NT2/D1 (cell line): Measurements from ENCODE around the gene IL16.

Experiments
- DNase-seq: peaks from one replicate; pipeline ENCODE4 v3.0.0-alpha.2; 2011; ENCODE audit warnings: low read depth, low spot score
- H3K27me3 ChIP-seq: 2 replicates; pipeline ENCODE4 v1.6.0; 2011; ENCODE audit warnings: mild to moderate bottlenecking; ENCODE audit not compliant: insufficient read length, insufficient read depth
- H3K36me3 ChIP-seq: 2 replicates; pipeline ENCODE4 v1.6.1; 2011; ENCODE audit warnings: mild to moderate bottlenecking, low read length, mixed read lengths; ENCODE audit not compliant: insufficient read depth, insufficient read length
- H3K4me1 ChIP-seq: 2 replicates; pipeline ENCODE4 v1.5.1; 2011; ENCODE audit not compliant: insufficient read depth, insufficient read length
- H3K4me3 ChIP-seq: 2 replicates; pipeline ENCODE4 v1.5.1; 2011; ENCODE audit warnings: low read depth; ENCODE audit not compliant: insufficient read length
- H3K9ac ChIP-seq: 2 replicates; pipeline ENCODE4 v1.6.0; 2011; ENCODE audit warnings: low read depth; ENCODE audit not compliant: insufficient read length
- H3K9me3 ChIP-seq: 2 replicates; pipeline ENCODE4 v1.5.1; 2011; ENCODE audit warnings: mild to moderate bottlenecking, low read length; ENCODE audit not compliant: insufficient read depth
- SUZ12 ChIP-seq: IDR thresholded peaks from 2 replicates; pipeline ENCODE4 v1.6.1; 2011; ENCODE audit not compliant: insufficient read length, insufficient read depth; ENCODE audit errors: extremely low read depth
- YY1 ChIP-seq: IDR thresholded peaks from 2 replicates; pipeline ENCODE4 v1.6.1; 2011; ENCODE audit not compliant: insufficient read length, insufficient read depth
- ZNF274 ChIP-seq: IDR thresholded peaks from 2 replicates; pipeline ENCODE4 v1.6.1; 2011; ENCODE audit warnings: mild to moderate bottlenecking, low read depth, low read length

The IL16 gene

DNA sequence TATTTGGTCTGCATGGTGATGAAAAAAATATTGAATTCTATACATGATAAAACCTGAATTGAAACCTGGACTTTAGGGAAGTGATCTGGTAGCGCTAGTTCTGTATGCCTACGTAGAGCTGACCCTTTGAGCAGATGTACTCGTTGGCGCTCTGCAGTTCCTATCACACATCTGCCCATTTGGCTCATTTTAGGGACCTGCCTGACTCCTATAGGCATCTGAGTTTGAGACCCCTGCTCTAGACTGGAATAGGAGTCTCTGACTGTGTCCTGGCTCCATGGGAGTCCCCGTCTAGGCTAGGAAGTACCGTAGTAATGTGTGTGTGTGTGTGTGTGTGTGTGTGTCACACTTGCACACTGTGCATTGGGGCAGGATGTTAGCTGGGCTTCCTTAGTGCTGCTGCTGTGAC lies 106.0 kb downstream of the IL16 start:
- Histone ChIP-seq H3K9me3 (no peaks in the 10 kb centered on the region), H3K27me3 (no peaks in the 10 kb centered on the region), H3K4me3 (no peak overlapping the region), H3K4me1 (peaks cover 9% of the 10 kb centered on the region), H3K36me3 (no peaks in the 10 kb centered on the region), H3K9ac (no peak overlapping the region)
- TF ChIP-seq YY1 (no peak), SUZ12 (no peak), ZNF274 (no peak)
- no peak for DNase-seq

DNA sequence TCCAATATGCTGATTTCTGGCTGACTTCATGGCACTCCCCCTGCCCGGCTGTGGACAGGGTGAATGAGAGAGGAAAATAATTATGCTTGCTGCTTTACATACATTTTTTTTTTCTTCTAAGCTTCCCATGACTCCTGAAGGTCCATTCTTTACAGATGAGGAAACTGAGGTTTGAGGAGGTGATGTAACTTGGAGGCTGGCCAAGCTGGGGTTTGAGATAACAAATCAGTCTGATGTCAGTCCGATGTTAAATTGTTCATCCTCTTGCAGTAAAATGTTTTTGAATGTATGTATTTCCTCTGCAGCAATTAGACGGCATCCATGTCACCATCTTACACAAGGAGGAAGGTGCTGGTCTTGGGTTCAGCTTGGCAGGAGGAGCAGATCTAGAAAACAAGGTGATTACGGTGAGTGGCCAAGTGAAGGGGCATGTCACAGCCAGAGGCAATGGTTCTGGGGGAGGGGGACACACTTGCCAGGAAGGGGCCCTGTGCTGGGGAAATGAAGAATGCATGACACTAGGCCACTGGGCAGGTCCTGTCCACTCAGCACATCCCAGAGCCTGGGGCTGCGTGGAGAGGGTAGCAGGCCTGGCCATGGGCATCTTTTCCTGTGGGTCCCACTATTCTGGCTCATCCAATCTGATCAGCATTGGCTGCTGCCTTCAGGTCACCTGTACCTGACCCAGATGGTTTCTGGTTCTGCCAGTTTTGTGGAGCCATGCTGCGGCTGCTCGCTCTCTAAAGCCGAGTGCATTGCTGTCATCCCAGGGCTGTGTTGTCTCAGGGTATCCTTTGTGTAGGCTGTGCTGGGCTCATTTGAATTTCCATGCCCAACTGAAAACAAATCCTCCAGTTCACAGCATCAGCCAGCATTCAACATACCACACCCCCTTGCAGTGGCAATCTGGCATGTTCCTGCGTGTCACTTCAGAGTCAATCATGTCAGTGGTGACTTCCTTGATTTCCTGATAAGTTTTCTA lies 106.9 kb downstream of the IL16 start:
- Histone ChIP-seq H3K27me3 (no peaks in the 10 kb centered on the region), H3K9me3 (no peaks in the 10 kb centered on the region), H3K36me3 (no peaks in the 10 kb centered on the region), H3K4me3 (no peak overlapping the region), H3K9ac (no peak overlapping the region), H3K4me1 (peaks cover 9% of the 10 kb centered on the region)
- TF ChIP-seq YY1: no peak
- no peak for TF ChIP-seq SUZ12
- no peak for TF ChIP-seq ZNF274
- peak; percentile 58 for DNase-seq

DNA sequence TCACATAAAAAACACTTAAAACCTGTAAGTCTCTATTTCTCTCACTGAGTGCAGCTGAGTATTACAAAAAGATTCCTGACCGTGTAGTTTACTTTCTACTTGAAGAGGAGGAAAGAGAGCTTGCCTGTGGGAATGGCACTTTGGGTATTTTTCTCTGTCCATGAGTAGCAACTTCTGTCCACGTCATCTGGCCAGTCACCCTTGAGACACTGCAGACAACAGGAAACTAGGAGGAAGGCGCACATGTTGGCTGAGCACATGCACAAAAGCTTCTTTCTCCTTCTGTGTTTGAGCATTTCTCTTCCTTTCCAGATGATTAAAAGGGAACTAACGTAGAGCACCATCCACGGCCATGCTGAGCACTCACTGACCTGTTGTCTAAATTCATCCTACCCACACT lies 107.5 kb downstream of the IL16 start:
- H3K4me3 ChIP-seq: no peak overlapping the region
- no peak overlapping the region for H3K9ac ChIP-seq
- TF ChIP-seq SUZ12 (no peak), YY1 (no peak), ZNF274 (no peak)
- DNase-seq: no peak
- no peaks in the 10 kb centered on the region for H3K36me3 ChIP-seq
- H3K27me3 ChIP-seq: no peaks in the 10 kb centered on the region
- no peaks in the 10 kb centered on the region for H3K9me3 ChIP-seq
- peaks cover 9% of the 10 kb centered on the region for H3K4me1 ChIP-seq

DNA sequence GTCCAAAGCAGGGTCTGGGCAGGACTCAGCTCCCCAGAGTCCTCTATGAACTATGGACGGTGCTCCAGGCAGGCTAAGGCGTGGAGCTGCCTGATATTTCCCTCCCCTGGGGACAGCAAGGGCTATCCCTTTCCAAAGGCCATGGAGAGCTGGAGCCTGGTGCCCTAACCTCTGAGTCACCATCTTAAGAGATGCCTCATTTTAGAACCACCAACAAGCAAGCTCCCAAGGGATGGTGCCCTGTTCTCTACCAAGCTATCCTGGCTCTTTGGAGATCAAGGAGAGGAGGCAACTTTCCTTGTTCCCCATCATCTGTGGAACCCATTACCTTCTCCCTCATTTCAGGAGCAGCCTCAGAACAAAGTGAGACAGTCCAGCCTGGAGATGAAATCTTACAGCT lies 111.6 kb downstream of the IL16 start:
- TF ChIP-seq SUZ12: no peak
- Histone ChIP-seq H3K9me3 (no peaks in the 10 kb centered on the region), H3K4me3 (no peak overlapping the region), H3K36me3 (peaks cover 16% of the 10 kb centered on the region), H3K4me1 (peaks cover 4% of the 10 kb centered on the region), H3K9ac (no peak overlapping the region), H3K27me3 (no peaks in the 10 kb centered on the region)
- DNase-seq: no peak

DNA sequence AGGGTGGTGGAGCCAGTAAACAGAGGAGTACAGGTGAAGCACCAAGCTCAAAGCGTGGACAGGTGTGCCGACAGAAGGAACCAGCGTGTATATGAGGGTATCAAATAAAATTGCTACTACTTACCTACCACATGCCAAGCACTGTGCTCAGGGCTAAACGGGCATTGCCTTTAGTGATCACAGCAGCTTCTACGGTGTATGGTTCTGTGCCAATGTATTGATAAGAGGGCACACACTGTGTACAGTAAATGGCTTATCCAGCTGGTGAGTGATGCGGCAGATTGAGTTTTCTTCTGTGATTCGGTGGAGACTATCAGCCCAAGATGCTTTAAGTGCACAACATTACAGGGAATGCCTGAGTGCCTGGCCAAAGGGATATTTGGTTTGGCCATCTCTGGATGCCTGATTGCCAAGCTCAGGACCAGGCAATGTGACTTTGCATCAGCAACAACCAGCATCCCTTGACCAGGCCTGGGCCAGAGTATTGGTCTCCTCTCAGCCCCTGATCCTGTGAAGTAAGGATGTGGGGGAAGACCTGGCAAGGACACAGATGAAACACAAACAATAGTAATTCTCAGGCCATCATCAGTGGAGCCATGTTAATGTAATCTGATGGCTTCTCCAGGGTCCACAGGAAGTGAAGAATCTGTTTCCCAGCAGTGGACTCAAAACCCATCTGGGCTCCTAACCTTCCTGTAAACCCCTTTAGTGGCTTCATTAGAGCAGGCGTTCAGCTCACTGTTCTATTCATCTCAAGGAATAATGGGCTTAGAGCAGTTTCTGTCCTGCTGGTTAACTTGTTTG lies 113.2 kb downstream of the IL16 start:
- H3K9me3 ChIP-seq: no peaks in the 10 kb centered on the region
- no peaks in the 10 kb centered on the region for H3K4me1 ChIP-seq
- no peak overlapping the region for H3K4me3 ChIP-seq
- no peak overlapping the region for H3K9ac ChIP-seq
- no peak for DNase-seq
- peaks cover 16% of the 10 kb centered on the region for H3K36me3 ChIP-seq
- TF ChIP-seq YY1 (no peak), SUZ12 (no peak), ZNF274 (no peak)
- H3K27me3 ChIP-seq: no peaks in the 10 kb centered on the region

DNA sequence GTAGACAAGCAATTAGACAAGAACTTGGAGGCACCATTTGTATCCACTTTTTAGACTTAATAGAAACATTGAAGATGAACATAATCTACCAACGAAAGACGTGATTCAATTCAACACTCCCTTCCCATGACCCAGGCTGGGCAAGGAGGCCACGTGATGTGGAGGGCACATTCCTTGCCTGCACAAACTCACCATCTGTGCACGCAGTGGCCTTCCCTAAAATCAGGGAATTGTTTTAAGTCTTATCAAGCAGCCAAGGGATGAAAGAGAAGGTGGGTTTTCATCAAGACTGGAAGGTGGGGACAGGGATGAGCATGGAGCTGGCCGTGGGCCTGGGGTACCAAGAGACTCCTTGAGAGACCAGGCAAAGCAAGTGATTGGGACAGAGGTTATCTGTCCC lies 113.8 kb downstream of the IL16 start:
- DNase-seq: no peak
- H3K27me3 ChIP-seq: no peaks in the 10 kb centered on the region
- H3K9me3 ChIP-seq: no peaks in the 10 kb centered on the region
- no peak for TF ChIP-seq YY1
- no peak for TF ChIP-seq ZNF274
- TF ChIP-seq SUZ12: no peak
- no peaks in the 10 kb centered on the region for H3K4me1 ChIP-seq
- H3K36me3 ChIP-seq: peaks cover 16% of the 10 kb centered on the region
- no peak overlapping the region for H3K9ac ChIP-seq
- no peak overlapping the region for H3K4me3 ChIP-seq
